HEK293 (cell line): ENCODE results near the gene CCR3.

Experiments used
- MYNN ChIP-seq: fragments of 450-650 bp; formaldehyde crosslinking; IDR thresholded peaks from 2 replicates; pipeline ENCODE4 v1.5.1; 2016; ENCODE audit warnings: missing biosample characterization, missing genetic modification characterization, borderline replicate concordance
- SETDB1 ChIP-seq: IDR thresholded peaks from one replicate; pipeline ENCODE4 v1.6.1; 2017; ENCODE audit warnings: mild to moderate bottlenecking, low read length, moderate library complexity, mixed read lengths; ENCODE audit not compliant: insufficient read length
- TCF7L2 ChIP-seq: IDR thresholded peaks from 2 replicates; pipeline ENCODE4 v1.6.1; 2011; ENCODE audit warnings: low read depth, mild to moderate bottlenecking, inconsistent platforms, low read length, moderate library complexity, borderline replicate concordance
- TRIM28 ChIP-seq: IDR thresholded peaks from 2 replicates; pipeline ENCODE4 v1.6.1; 2011; ENCODE audit warnings: low read length, control low read depth, borderline replicate concordance
- ZBTB1 ChIP-seq: fragments of 450-650 bp; formaldehyde crosslinking; IDR thresholded peaks from 2 replicates; pipeline ENCODE4 v1.5.1; 2016; ENCODE audit warnings: missing biosample characterization, missing genetic modification characterization
- ZBTB8A ChIP-seq: fragments of 450-650 bp; formaldehyde crosslinking; IDR thresholded peaks from 2 replicates; pipeline ENCODE4 v1.5.1; 2016; ENCODE audit warnings: missing biosample characterization, missing genetic modification characterization
- ZFP41 ChIP-seq: fragments of 450-650 bp; formaldehyde crosslinking; IDR thresholded peaks from 2 replicates; pipeline ENCODE4 v1.5.1; 2016; ENCODE audit warnings: missing biosample characterization, missing genetic modification characterization, borderline replicate concordance
- ZNF366 ChIP-seq: fragments of 450-650 bp; formaldehyde crosslinking; conservative IDR thresholded peaks from 2 replicates; pipeline ENCODE4 v1.5.1; 2016; ENCODE audit warnings: missing biosample characterization, missing genetic modification characterization
- TF ChIP-seq, protein P1 (sequence below): fragments of 450-650 bp; formaldehyde crosslinking; IDR thresholded peaks from 2 replicates; pipeline ENCODE4 v1.5.1; 2016; ENCODE audit warnings: missing biosample characterization, missing genetic modification characterization

- no peak for TF ChIP-seq ZFP41 (tag by site-specific recombination)
- TF ChIP-seq, protein P1, sequence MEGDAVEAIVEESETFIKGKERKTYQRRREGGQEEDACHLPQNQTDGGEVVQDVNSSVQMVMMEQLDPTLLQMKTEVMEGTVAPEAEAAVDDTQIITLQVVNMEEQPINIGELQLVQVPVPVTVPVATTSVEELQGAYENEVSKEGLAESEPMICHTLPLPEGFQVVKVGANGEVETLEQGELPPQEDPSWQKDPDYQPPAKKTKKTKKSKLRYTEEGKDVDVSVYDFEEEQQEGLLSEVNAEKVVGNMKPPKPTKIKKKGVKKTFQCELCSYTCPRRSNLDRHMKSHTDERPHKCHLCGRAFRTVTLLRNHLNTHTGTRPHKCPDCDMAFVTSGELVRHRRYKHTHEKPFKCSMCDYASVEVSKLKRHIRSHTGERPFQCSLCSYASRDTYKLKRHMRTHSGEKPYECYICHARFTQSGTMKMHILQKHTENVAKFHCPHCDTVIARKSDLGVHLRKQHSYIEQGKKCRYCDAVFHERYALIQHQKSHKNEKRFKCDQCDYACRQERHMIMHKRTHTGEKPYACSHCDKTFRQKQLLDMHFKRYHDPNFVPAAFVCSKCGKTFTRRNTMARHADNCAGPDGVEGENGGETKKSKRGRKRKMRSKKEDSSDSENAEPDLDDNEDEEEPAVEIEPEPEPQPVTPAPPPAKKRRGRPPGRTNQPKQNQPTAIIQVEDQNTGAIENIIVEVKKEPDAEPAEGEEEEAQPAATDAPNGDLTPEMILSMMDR (tag by site-specific recombination) = no peak
- no peak for TF ChIP-seq ZNF366 (tag by site-specific recombination)
- no peak for TF ChIP-seq TCF7L2
- no peak for TF ChIP-seq SETDB1
- no peak for TF ChIP-seq TRIM28
- no peak for TF ChIP-seq MYNN
- no peak for TF ChIP-seq ZBTB8A
- no peak for TF ChIP-seq ZBTB1 (tag by site-specific recombination)
These were observed 19.7 kb upstream of the CCR3 start for GRCh38 chr3:46222435-46223161.
